ENCODE results near the gene ASCL4.

DNA sequence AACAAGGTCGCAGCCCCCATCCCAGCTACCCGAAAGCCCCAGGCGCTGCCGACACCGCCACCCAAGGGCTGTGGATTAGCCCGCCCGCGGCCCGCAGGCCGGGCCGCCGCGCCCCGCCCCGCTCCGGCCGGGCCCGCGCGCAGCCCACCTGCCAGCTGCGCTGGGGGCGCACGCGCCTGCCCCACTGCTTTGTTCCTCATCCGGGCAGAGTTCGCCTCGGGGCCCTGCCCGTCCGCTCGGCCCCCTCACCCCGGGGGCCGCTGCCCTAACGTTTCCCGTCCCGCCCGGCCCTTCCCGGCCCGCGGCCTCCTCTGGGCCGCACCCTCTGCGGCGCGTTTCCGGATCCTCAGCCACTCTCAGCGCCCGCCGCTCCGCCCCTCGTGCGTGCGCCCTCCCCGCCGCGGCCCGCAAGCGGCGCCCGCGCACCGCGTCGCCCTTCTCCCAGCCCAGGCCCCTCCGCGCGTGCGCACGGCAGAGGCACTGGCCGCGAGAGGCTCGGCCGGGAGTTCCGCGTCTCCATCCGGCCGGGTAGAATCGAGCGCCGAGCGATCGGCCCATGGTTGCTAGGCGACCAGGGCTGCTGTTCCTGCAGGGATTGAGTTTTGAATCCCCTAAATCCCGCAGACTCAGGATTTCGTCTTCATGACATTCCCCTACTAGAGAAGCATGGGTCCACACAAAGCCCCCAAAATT lies 13.5 kb upstream of the ASCL4 start, which contains the start of gene PRDM4:
- TF ChIP-seq, protein P1, sequence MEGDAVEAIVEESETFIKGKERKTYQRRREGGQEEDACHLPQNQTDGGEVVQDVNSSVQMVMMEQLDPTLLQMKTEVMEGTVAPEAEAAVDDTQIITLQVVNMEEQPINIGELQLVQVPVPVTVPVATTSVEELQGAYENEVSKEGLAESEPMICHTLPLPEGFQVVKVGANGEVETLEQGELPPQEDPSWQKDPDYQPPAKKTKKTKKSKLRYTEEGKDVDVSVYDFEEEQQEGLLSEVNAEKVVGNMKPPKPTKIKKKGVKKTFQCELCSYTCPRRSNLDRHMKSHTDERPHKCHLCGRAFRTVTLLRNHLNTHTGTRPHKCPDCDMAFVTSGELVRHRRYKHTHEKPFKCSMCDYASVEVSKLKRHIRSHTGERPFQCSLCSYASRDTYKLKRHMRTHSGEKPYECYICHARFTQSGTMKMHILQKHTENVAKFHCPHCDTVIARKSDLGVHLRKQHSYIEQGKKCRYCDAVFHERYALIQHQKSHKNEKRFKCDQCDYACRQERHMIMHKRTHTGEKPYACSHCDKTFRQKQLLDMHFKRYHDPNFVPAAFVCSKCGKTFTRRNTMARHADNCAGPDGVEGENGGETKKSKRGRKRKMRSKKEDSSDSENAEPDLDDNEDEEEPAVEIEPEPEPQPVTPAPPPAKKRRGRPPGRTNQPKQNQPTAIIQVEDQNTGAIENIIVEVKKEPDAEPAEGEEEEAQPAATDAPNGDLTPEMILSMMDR (conservative IDR thresholded peaks at IDR 0.05) = peak; percentile 81
- TF ChIP-seq ZFX (IDR thresholded peaks at IDR 0.05) = peak; percentile 93

Data from C4-2B (cell line).